H1 (cell line): Measurements from ENCODE around the gene COL28A1. TPM values are rescaled to one million over a fixed set of nuclear protein-coding genes. Genes with fewer than 3 reads are reported as not detected.

ENCODE experiments used
- CTBP2 ChIP-seq: IDR thresholded peaks from 2 replicates; pipeline ENCODE4 v1.7.0; 2011; ENCODE audit warnings: borderline replicate concordance, mild to moderate bottlenecking, moderate library complexity, mixed read lengths, low read length; ENCODE audit not compliant: insufficient read depth, insufficient read length
- SIN3A ChIP-seq, 2 experiments: IDR thresholded peaks in 1 of 2; conservative IDR thresholded peaks in 1 of 2; 2 replicates each; pipeline ENCODE4 v1.6.1; 2011 to 2012; ENCODE audit warnings: low read length in 2 of 2, improper control_type of control experiment in 1 of 2, low read depth in 1 of 2, mild to moderate bottlenecking in 1 of 2
- polyA plus RNA-seq, 7 experiments: library from polyadenylated mRNA; depleted of rRNA in 3 of 7; stranded (reverse) in 5 of 7; unstranded in 2 of 7; fragments of >200 nt in 5 of 7; fragments of 200-250 nt in 2 of 7; gene quantifications; 1 replicate in 5 of 7; 2 replicates in 1 of 7; 4 replicates in 1 of 7; pipeline versions ENCODE4 v1.2.1 to v1.2.3, GENCODE V29; 2011 to 2013; ENCODE audit warnings: missing spikeins in 2 of 7, mixed read lengths in 2 of 7
- total RNA-seq: library from RNA; stranded (reverse); fragmentation: NEBNext Ultra II Directional; extraction: Animal tissue kit (Norgen Biotek cat#: 25700); gene quantifications from 2 replicates; pipeline ENCODE4 v1.2.1, GENCODE V29; 2021

Gene COL28A1
- total and polyA plus RNA-seq, 2 of the 8 experiments (the other 6 are each of a cell fraction or from before 2014, with no cell fraction given), result 0.22 to 0.38 TPM

GRCh38 chr7:7475601-7476000 lies 60.1 kb downstream of the COL28A1 start (continued):
- TF ChIP-seq CTBP2, result no peak
- TF ChIP-seq SIN3A (conservative IDR thresholded peaks at IDR 0.05 in 1 of 2, IDR thresholded peaks at IDR 0.05 in 1 of 2; ENCODE audit: low read depth in 1 of 2, low read length in 2 of 2), result no peak
